NCI-H82 treated with DMSO at 0.1 percent for 48 hours (cell line): ENCODE data around the gene DLX6.
A peak's percentile ranks its signal among the peaks of the same experiment; 100 is the strongest.

Experiments used
- DNase-seq: peaks from one replicate; lab custom pipeline; 2025; ENCODE audit not compliant: unreplicated experiment; lab: John Stamatoyannopoulos, UW

The DLX6 gene

GRCh38 chr7:96995406-96996110 is 9.8 kb upstream of the DLX6 start:
- no peak for DNase-seq

- no peak for DNase-seq
Observed at GRCh38 chr7:96996111-96996957, 9.0 kb upstream of the DLX6 start.

- no peak for DNase-seq
Observed at GRCh38 chr7:96996958-96997511, 8.3 kb upstream of the DLX6 start.

GRCh38 chr7:96997512-96998032 is 7.8 kb upstream of the DLX6 start:
- no peak for DNase-seq

GRCh38 chr7:96998333-96998732 is 7.0 kb upstream of the DLX6 start:
- no peak for DNase-seq

GRCh38 chr7:96998744-96999143 is 6.6 kb upstream of the DLX6 start:
- no peak for DNase-seq

GRCh38 chr7:97001221-97001620 is 4.1 kb upstream of the DLX6 start:
- DNase-seq = no peak

- DNase-seq = no peak
Observed at GRCh38 chr7:97001656-97002554, 3.4 kb upstream of the DLX6 start.

GRCh38 chr7:97002555-97003261 is 2.6 kb upstream of the DLX6 start:
- DNase-seq = no peak

- DNase-seq = no peak
Observed at GRCh38 chr7:97003262-97004246, 1.8 kb upstream of the DLX6 start.

GRCh38 chr7:97004247-97005182 is 838 bp upstream of the DLX6 start:
- DNase-seq = no peak

GRCh38 chr7:97006055-97006815 is 882 bp downstream of the DLX6 start:
- peak; percentile 35 for DNase-seq

- DNase-seq = no peak
Observed at GRCh38 chr7:97006816-97007582, 1.6 kb downstream of the DLX6 start.

GRCh38 chr7:97007583-97007861 is 2.2 kb downstream of the DLX6 start:
- DNase-seq = no peak

- DNase-seq = no peak
Observed at GRCh38 chr7:97008275-97008917, 3.0 kb downstream of the DLX6 start.
